CD4-positive, alpha-beta T cell treated with Interleukin-2 at 100 ng/mL for 4 hours (primary cell): ENCODE data around the gene IDE.
"Not testable (repeated sequence)": the region's sequence is repeated elsewhere in the genome, so short reads cannot be mapped to it uniquely, and the experiment has no call there.

Experiments
- DNase-seq: peaks from one replicate; pipeline ENCODE4 v3.0.0-alpha.2; 2020; ENCODE audit warnings: low spot score

IDE gene

DNA sequence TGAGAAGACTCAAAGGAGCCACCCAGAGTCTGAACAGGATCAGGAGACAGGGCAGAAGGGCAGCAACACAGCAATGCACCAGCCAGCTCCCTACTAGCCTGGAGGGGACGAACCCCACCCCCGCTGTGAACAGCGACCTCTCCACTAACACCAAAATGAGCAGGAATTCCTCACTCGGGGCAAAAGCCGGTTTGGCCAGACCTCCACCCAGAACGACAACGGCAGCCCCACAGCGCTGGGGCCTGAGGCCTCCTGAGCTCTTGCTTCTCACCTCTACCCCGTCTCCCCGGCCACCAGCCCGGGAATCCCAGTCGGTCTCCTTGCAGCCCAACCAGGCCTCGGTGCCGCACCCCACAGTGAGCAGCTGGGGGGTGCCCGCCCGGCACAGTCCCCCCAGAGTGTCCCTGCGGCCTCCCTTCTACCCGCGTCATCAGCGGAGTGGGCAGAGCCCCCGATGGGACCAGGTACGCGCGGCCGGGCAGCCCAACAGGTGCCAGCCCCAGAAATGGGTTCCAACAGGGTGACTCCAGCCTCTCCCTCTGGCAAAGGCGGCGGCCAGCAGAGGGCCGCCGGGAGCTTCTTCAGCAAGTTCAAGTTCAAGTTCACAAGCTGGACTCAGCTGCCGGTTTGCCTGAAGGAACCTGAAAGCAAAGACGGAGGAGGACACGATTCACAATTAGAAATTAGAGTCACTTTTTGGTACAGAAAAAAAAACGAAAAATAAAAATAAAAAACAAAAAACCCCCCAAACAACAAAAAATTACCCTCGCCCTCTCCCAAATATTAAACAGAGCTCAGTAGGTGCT lies 153.9 kb downstream of the IDE start:
- DNase-seq: no peak

GRCh38 chr10:92418891-92419290 lies 155.0 kb downstream of the IDE start:
- DNase-seq: no peak

DNA sequence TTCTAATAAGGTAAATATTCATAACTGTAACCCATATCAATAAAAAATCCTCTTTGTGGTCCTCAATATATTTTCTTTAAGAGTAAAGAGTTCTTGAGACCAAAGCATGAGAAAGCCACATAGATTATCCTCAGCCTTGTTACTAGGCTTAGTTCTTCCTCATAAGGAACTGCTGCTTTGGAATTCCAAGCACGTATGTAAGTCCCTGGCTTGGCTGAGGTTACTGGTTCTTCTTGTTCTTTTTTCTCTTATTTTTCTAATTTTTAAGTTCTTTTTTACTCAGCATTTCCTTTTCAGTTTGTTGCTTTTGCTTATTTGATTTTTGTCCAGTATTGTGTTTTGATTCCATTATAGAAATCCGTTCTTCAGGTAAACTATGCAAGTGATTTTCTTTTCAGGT lies 155.7 kb downstream of the IDE start:
- no peak for DNase-seq

DNA sequence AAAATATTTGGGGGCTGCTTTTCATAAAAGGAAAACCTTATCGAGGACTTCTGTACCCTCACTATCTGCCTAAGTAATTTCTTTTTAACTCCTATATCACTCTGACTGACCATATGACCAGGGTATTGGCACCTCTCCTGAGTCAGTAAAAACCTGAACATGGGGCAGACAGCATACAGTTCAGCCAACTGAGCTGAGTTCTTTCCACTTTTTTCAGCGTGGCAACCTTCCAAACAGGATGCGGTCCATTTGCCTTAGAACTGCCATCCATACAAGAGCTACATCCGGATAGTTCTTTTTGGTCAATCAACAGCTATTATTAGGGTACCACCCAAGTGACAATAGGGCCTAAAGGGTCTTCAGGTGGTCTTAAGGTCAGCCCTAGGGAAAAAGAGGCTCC lies 160.4 kb downstream of the IDE start:
- DNase-seq: no peak

- DNase-seq: no peak
These were observed 160.9 kb downstream of the IDE start for GRCh38 chr10:92413011-92413410.

DNA sequence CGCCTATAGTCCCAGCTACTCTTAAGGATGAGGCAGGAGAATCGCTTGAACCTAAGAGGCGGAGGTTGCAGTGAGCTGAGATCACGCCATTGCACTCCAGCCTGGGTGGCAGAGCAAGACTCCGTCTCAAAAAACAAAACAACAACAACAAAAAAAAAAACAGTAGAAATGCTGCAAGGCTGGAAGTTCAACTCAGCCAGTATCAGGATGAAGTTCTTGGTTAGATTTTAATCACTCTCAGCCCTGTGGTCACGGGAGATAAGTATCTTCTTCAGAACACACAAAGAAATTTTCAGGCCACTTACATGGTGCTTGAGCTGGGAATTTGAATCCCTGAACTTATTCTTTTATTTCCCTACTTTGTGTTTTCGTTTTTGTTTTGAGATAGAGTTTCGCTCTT lies 162.5 kb downstream of the IDE start:
- no peak for DNase-seq

- no peak for DNase-seq
These were observed 163.4 kb downstream of the IDE start for GRCh38 chr10:92410501-92410900.

DNA sequence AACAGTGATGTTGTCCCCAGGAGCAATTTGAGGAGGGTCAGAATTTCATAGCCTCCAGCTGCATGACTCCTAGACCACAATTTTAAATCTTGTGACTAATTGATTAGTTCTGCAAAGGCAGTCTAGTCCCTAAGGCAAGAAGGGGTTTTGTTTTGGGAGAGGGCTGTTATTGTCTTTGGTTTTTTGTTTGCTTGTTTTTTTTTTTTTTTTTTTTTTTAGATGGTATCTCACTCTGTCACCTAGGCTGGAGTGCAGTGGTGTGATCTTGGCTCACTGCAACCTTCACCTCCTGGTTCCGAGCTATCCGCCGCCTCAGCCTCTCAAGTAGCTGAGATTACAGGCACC lies 165.9 kb downstream of the IDE start:
- no peak for DNase-seq

- no peak for DNase-seq
These were observed 166.4 kb downstream of the IDE start for GRCh38 chr10:92407305-92408016.

DNA sequence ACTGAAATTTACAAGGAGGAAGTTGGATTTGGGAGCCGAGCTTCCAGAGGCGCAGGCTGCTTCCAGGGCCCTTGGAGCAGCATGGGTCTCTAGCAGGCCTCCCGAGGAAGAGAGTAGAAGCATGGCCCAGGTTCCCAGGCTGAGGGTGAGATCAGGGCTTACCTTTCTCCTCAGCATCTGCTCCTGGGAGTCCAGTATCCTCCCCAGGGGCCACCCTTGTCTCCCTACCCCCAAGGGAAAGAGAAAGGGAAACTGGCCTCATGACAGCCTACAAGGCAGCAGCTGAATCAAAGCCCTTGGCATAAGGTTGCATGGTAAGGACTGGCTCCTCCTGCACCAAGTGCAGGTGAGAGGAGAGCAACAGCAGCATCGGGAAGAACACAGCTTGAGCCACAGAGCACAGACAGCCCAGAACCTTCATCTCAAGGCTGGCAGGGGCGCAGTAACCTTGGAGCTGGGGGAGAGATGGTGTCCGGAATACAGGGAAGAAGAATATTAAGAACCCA lies 168.4 kb downstream of the IDE start:
- DNase-seq: no peak

GRCh38 chr10:92404612-92405418 lies 169.1 kb downstream of the IDE start:
- no peak for DNase-seq

- not testable (repeated sequence) for DNase-seq
These were observed 171.7 kb downstream of the IDE start for GRCh38 chr10:92402234-92402633.
